Measurements from ENCODE around the gene NFKBIE.

NFKBIE gene

GRCh38 chr6:44250067-44250717, 15.2 kb downstream of the NFKBIE start:
- H3K79me2 ChIP-seq (ENCODE audit: control insufficient read depth, insufficient read depth, low read length, unreplicated experiment), result peaks cover 50% of the 10 kb centered on the region
- H3K36me3 ChIP-seq (ENCODE audit: insufficient read depth, low read length), result peaks cover 58% of the 10 kb centered on the region
- H3K4me1 ChIP-seq (ENCODE audit: control insufficient read depth, insufficient read depth, low read length, unreplicated experiment), result peaks cover 46% of the 10 kb centered on the region
- H2AFZ ChIP-seq (ENCODE audit: low read length, unreplicated experiment), result no peak overlapping the region
- peak overlapping the region; percentile 95; the same call in 1 of the 2 replicates for H3K4me3 ChIP-seq (ENCODE audit: low read depth, low read length)
- peak overlapping the region; percentile 39; the same call in 1 of the 2 replicates for H3K27ac ChIP-seq (ENCODE audit: low read depth, low read length)
- no peaks in the 10 kb centered on the region for H3K27me3 ChIP-seq (ENCODE audit: insufficient read depth, low read length)

DNA sequence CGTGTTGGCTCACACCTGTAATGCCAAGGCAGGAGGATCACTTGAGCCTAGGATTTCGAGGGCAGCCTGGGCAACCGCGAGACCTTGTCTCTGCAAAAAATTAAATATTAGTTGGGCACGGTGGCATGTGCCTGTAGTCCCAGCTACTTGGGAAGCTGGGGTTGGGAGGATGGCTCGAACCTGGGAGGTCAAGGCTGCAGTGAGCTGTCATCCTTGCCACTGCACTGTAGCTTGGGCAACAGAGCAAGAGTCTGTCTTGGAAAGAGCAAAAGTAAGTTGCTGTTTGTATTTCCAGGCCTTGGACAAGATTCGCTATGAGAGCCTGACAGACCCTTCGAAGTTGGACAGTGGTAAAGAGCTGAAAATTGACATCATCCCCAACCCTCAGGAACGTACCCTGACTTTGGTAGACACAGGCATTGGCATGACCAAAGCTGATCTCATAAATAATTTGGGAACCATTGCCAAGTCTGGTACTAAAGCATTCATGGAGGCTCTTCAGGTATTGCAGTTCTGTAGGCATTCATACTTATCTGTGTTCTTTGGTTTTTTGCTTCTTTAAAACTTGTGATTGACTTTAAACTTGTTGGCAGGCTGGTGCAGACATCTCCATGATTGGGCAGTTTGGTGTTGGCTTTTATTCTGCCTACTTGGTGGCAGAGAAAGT, 16.1 kb downstream of the NFKBIE start:
- Histone ChIP-seq H3K27ac (ENCODE audit: low read depth, low read length) (0 out of 2 replicates have a peak overlapping the region, but pooled peaks have one; percentile 75), H2AFZ (ENCODE audit: low read length, unreplicated experiment) (no peak overlapping the region), H3K36me3 (ENCODE audit: insufficient read depth, low read length) (peaks cover 54% of the 10 kb centered on the region)

GRCh38 chr6:44248579-44248978, 16.8 kb downstream of the NFKBIE start:
- H3K4me3 ChIP-seq (ENCODE audit: low read depth, low read length), result peak overlapping the region; percentile 95
- H3K27ac ChIP-seq (ENCODE audit: low read depth, low read length), result peak overlapping the region; percentile 75
- peaks cover 39% of the 10 kb centered on the region for H3K4me1 ChIP-seq (ENCODE audit: control insufficient read depth, insufficient read depth, low read length, unreplicated experiment)

More for the DNA sequence above, 16.1 kb downstream of the NFKBIE start:
- H3K27me3 ChIP-seq (ENCODE audit: insufficient read depth, low read length), result no peaks in the 10 kb centered on the region
- peak overlapping the region; percentile 95 for H3K4me3 ChIP-seq (ENCODE audit: low read depth, low read length)
- H3K79me2 ChIP-seq (ENCODE audit: control insufficient read depth, insufficient read depth, low read length, unreplicated experiment), result peaks cover 50% of the 10 kb centered on the region
- H3K4me1 ChIP-seq (ENCODE audit: control insufficient read depth, insufficient read depth, low read length, unreplicated experiment), result peaks cover 40% of the 10 kb centered on the region

DNA sequence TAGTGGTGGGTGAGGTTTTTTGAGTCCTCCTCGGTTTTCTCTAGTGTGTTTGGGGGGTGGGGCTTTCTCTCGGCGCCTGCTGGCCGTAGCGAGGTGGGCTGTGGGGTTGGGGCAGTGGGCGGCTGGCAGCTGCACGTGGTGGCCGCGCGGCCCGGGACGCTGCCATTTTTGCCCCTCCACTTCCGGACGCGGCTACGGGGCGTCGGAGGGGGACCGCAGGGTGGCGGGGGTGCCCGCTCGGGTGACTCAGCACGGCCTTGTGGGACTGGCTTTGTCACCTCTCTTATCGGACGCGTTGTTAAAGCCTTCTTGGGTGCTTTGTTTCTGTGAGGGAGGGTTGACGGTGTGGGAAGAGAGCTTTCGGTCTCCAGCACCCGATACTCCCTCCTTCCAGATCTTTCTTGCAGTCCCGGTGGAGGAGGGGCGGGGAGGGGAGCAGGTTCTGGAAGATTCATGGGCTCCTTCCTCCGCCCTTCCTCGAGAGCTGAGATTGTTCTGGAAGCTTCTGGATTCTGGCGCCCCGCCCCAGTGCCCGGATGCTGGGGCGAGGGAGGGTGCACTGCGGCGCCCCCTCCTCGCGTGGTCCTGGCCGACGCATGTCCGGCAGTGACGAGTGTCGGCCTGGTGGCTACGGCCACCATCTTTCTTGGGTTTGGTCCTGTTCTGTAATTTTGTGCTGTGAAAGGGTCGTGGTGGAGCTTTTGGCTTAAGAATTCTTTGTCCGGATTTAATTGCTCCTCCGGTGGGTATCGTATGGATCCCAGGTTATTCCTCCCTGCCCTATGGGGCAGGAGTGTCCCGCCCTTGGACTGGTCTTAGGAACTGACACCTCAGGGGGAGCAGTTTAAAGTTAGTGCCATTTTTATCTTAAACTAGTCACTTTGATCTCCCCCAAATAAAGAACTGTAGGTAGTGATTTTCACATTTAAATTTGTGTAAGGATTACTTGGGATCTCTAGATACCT, 17.7 kb downstream of the NFKBIE start:
- Histone ChIP-seq H3K79me2 (ENCODE audit: control insufficient read depth, insufficient read depth, low read length, unreplicated experiment) (peaks cover 50% of the 10 kb centered on the region), H3K27ac (ENCODE audit: low read depth, low read length) (peak overlapping the region; percentile 75), H2AFZ (ENCODE audit: low read length, unreplicated experiment) (no peak overlapping the region), H3K36me3 (ENCODE audit: insufficient read depth, low read length) (peaks cover 47% of the 10 kb centered on the region), H3K27me3 (ENCODE audit: insufficient read depth, low read length) (no peaks in the 10 kb centered on the region), H3K4me3 (ENCODE audit: low read depth, low read length) (peak overlapping the region; percentile 95), H3K4me1 (ENCODE audit: control insufficient read depth, insufficient read depth, low read length, unreplicated experiment) (peaks cover 39% of the 10 kb centered on the region)

More at GRCh38 chr6:44248579-44248978, 16.8 kb downstream of the NFKBIE start:
- H2AFZ ChIP-seq (ENCODE audit: low read length, unreplicated experiment), result no peak overlapping the region
- peaks cover 50% of the 10 kb centered on the region for H3K79me2 ChIP-seq (ENCODE audit: control insufficient read depth, insufficient read depth, low read length, unreplicated experiment)
- H3K27me3 ChIP-seq (ENCODE audit: insufficient read depth, low read length), result no peaks in the 10 kb centered on the region
- H3K36me3 ChIP-seq (ENCODE audit: insufficient read depth, low read length), result peaks cover 54% of the 10 kb centered on the region

GRCh38 chr6:44246663-44247337, 18.6 kb downstream of the NFKBIE start, which contains the start of gene HSP90AB1:
TSS of gene HSP90AB1 (plus strand) at chr6:44247101. CDS start at chr6:44248630, 1,529 bp downstream.
- peak within 1 kb of the TSS; percentile 75 for H3K27ac ChIP-seq (ENCODE audit: low read depth, low read length)
- H3K4me1 ChIP-seq (ENCODE audit: control insufficient read depth, insufficient read depth, low read length, unreplicated experiment), result peaks cover 36% of the 10 kb centered on the region
- peak within 1 kb of the TSS; percentile 95 for H3K4me3 ChIP-seq (ENCODE audit: low read depth, low read length)
- H3K79me2 ChIP-seq (ENCODE audit: control insufficient read depth, insufficient read depth, low read length, unreplicated experiment), result peaks cover 49% of the 10 kb centered on the region
- peaks cover 42% of the 10 kb centered on the region for H3K36me3 ChIP-seq (ENCODE audit: insufficient read depth, low read length)
- no peaks in the 10 kb centered on the region for H3K27me3 ChIP-seq (ENCODE audit: insufficient read depth, low read length)
- H2AFZ ChIP-seq (ENCODE audit: low read length, unreplicated experiment), result peak within 1 kb of the TSS; percentile 20

- Histone ChIP-seq H3K4me1 (ENCODE audit: control insufficient read depth, insufficient read depth, low read length, unreplicated experiment) (peaks cover 31% of the 10 kb centered on the region), H3K79me2 (ENCODE audit: control insufficient read depth, insufficient read depth, low read length, unreplicated experiment) (peaks cover 42% of the 10 kb centered on the region), H2AFZ (ENCODE audit: low read length, unreplicated experiment) (peak overlapping the region; percentile 20), H3K27ac (ENCODE audit: low read depth, low read length) (peak overlapping the region; percentile 28; the same call in 1 of the 2 replicates), H3K36me3 (ENCODE audit: insufficient read depth, low read length) (peaks cover 35% of the 10 kb centered on the region), H3K27me3 (ENCODE audit: insufficient read depth, low read length) (no peaks in the 10 kb centered on the region), H3K4me3 (ENCODE audit: low read depth, low read length) (peak overlapping the region; percentile 95)
Observed at GRCh38 chr6:44245912-44246662, 19.3 kb downstream of the NFKBIE start.

DNA sequence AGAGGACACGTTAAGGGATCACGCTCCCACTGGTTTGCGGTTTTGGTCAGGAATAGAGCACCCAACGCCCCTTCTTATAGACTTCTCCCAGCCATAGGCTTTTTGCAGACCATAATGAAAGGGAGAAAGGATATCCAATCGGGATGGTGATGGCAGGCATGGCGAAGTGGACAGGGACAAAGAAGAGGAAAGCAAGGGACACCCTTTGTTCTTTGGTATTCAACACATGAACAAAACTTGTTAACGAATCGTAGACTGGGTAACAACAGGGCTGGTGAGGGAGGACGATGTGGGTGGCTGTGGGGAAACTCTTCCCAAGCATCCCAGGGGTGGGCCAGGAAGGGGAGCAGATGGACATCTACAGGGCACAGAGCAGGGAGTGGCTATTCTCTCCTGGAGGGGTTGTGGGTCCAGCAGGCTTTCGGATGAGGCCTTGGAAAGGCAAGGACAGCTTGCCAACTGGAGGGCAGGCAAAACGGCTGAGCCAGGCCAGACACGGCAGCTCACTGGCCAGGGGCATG, 19.9 kb downstream of the NFKBIE start:
- H3K36me3 ChIP-seq (ENCODE audit: insufficient read depth, low read length), result peaks cover 29% of the 10 kb centered on the region
- no peak overlapping the region for H3K27ac ChIP-seq (ENCODE audit: low read depth, low read length)
- peak overlapping the region; percentile 95 for H3K4me3 ChIP-seq (ENCODE audit: low read depth, low read length)
- H3K4me1 ChIP-seq (ENCODE audit: control insufficient read depth, insufficient read depth, low read length, unreplicated experiment), result peaks cover 24% of the 10 kb centered on the region
- H2AFZ ChIP-seq (ENCODE audit: low read length, unreplicated experiment), result peak overlapping the region; percentile 20
- peaks cover 36% of the 10 kb centered on the region for H3K79me2 ChIP-seq (ENCODE audit: control insufficient read depth, insufficient read depth, low read length, unreplicated experiment)
- no peaks in the 10 kb centered on the region for H3K27me3 ChIP-seq (ENCODE audit: insufficient read depth, low read length)

DNA sequence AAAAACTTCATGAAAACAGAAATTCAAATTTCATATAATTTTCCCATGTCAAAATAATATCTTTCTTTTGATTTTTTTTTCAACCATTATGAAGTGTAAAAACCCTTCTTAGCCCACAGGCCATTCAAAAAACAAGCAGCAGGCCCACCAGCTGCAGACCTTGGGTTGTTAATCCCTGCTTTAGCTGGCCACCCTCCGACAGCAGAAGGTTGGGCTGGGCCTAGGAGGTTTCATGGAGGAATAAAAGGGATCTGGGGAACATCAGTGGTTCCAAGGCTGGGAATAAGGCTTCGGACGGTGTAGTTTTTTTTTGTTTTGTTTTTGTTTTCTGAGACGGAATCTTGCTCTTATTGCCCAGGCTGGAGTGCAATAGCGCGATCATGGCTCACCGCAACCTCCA, 22.0 kb downstream of the NFKBIE start:
- H3K79me2 ChIP-seq (ENCODE audit: control insufficient read depth, insufficient read depth, low read length, unreplicated experiment), result peaks cover 15% of the 10 kb centered on the region
- H3K36me3 ChIP-seq (ENCODE audit: insufficient read depth, low read length), result peaks cover 10% of the 10 kb centered on the region
- no peaks in the 10 kb centered on the region for H3K27me3 ChIP-seq (ENCODE audit: insufficient read depth, low read length)
- no peak overlapping the region for H3K27ac ChIP-seq (ENCODE audit: low read depth, low read length)
- no peak overlapping the region for H3K4me3 ChIP-seq (ENCODE audit: low read depth, low read length)
- H2AFZ ChIP-seq (ENCODE audit: low read length, unreplicated experiment), result no peak overlapping the region
- peaks cover 8% of the 10 kb centered on the region for H3K4me1 ChIP-seq (ENCODE audit: control insufficient read depth, insufficient read depth, low read length, unreplicated experiment)

DNA sequence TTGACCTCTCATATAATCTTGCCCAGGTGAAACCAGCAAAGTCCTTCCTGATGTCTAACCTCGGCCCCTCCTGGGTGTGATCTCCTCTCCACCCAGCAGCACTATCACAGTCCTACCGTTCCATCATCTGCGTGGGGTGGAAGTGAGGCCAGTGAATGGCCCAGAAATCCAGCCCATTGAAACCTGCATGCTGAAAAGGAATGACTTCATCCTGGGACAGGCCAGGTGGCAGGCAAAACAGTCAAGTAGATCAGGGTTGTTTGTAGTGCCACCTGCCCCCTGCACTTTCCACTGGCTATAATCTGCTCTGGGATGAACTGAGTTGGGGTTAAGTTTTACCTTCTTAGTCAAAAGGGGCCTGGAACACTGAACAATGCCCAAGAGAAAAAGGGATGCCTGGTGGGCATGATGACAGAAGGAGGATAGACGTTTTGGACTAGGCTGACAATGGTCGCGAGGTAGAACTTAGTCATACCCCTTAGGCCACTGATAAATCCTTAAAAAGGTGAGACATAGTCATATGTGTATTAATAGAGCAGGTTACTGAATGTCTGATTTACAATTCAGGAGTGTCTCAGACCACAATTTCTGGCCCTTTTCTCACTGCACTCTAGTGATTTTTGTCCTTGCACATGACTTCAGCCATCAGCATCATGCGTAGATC, 26.5 kb downstream of the NFKBIE start:
- Histone ChIP-seq H3K36me3 (ENCODE audit: insufficient read depth, low read length) (no peaks in the 10 kb centered on the region), H2AFZ (ENCODE audit: low read length, unreplicated experiment) (no peak overlapping the region), H3K4me1 (ENCODE audit: control insufficient read depth, insufficient read depth, low read length, unreplicated experiment) (peaks cover 29% of the 10 kb centered on the region), H3K79me2 (ENCODE audit: control insufficient read depth, insufficient read depth, low read length, unreplicated experiment) (no peaks in the 10 kb centered on the region), H3K4me3 (ENCODE audit: low read depth, low read length) (no peak overlapping the region), H3K27ac (ENCODE audit: low read depth, low read length) (no peak overlapping the region), H3K27me3 (ENCODE audit: insufficient read depth, low read length) (no peaks in the 10 kb centered on the region)

Measured in ACC112 (cell line).